HG03575 (cell line): ENCODE measurements around the gene LDHB.
"Not testable (repeated sequence)": the region's sequence is repeated elsewhere in the genome, so short reads cannot be mapped to it uniquely, and the experiment has no call there.

Experiments
- ATAC-seq: cut with Tn5 transposase; IDR thresholded peaks from one replicate; pipeline ENCODE4 v1.9.1; 2021; ENCODE audit not compliant: unreplicated experiment, insufficient number of reproducible peaks, low FRiP score; ENCODE audit errors: extremely low read depth

Gene LDHB

DNA sequence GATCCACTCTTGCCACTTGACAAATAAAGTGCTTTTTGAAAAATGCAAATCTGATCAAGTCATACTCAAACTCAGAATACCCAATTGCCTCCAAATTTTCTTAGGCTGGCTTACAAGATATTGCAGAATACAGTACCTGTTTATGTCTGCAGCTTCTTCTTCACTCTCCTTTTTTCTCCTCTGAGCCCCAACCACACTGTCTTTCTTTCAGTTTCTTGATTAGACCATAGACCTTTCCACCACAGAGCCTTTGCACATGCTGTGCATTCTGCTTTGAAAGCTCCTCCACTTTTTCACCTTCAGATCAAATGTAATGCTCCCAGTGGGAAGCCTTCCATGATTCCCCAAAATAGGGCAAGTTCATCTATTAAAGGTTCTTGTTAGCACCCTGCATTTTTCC lies 39.1 kb downstream of the LDHB start:
- ATAC-seq: no peak

DNA sequence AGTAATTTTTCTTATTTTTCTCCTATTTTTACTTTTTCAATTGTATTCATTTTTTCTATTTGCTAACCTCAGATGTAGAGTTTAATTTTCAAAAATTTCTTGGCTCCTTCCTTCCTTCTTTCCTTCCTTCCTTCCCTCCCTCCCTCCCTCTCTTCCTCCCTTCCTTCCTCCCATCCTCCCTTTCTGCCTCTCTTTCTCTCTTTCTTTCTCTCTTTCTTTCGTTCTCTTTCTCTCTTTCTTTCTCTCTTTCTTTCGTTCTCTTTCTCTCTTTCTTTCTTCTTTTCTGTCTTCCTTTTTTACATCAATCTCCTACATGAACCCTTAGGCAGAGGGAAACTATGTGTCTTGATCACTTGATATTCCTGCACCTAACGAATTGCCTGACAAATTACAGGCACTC lies 40.6 kb downstream of the LDHB start:
- ATAC-seq: no peak

DNA sequence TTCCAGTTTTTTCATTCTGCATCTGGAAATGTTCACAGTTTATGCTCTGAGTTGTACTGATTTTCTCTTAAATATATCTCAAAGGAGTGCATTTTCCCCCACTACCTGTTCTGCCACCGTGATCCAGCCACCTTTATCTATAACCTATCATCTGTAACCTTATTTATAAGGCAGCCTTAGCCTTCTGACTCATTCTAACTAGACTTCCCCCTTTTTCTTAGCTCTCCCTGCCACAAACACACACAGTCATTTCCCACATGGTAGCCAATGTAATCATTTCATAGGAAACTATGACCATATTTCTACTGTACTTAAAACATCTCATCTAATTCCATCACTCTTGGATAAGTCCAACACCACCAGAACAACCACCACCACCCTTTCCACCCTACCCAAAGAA lies 42.2 kb downstream of the LDHB start:
- no peak for ATAC-seq

DNA sequence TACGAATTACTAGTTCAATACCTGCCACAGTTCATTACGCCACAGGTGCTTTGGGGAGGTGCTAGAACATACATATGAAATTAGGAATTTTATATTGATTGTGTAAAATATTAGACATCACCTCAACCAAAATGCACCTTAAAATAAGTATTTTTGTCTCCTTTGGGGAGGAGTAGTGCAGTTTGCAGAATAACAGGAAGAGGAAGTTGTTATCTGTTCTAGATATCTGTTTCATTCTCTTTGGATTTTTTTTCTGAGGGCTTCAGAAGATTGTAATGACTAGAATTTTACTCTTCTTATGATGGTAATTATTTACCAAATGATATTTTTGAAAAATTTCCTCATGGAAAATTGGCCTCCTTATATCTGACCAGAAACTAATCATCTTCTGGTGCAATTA lies 43.1 kb downstream of the LDHB start:
- ATAC-seq: no peak

DNA sequence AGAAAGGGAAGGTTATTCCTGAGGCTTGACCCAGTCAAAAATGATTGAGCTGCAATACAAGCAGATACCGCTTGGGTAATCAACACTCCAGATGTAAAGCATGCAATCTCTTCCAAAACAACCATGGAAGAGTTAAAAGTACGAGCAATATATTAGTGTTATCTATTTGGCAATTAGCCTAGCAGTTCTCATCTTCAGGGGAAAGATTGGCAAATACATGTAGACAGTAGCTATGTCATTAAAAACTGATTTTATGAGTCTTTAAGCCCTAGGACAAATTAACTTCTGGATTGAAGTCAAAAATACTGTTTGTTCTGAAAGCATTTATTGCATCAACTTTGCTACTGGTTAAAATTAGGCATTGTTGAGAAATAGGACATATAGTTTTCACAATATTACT lies 43.7 kb downstream of the LDHB start:
- no peak for ATAC-seq

DNA sequence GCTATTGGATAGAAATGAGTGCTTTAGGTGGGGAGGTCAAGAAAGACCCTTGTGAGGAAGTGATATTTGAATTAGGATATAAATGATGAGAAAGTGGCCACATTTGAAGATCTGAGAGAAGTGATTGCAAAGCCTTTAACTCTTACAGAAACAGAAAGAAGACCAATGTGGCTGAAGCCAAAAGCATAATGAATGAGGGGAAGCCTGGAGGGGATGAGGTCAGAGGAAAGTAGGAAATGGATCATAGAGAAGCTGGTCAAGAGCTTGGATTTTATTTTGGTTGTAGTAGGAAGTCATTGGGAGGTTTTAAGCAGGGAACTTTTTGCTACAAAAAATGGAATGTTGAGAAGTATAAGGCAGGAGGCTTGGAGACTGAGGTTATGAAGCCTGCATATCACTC lies 49.4 kb downstream of the LDHB start:
- no peak for ATAC-seq

DNA sequence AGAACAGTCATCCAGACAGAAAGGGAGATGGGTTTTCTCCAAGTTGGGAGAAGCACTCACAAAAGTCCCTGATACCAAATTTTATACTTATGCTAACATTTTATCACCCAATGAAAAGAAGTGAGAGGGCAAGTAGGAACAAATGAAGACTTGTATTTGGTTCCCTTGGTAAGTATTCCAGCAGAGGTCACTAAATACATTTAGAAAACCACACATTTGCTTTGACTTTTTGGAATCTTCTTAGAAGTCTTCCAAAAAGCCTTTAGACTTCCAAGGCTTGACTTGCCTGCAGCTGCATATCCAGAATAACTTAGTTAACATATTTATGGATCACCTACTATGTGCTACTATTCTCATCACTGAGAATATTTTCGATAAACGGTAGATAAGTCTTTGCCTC lies 49.9 kb downstream of the LDHB start:
- no peak for ATAC-seq

DNA sequence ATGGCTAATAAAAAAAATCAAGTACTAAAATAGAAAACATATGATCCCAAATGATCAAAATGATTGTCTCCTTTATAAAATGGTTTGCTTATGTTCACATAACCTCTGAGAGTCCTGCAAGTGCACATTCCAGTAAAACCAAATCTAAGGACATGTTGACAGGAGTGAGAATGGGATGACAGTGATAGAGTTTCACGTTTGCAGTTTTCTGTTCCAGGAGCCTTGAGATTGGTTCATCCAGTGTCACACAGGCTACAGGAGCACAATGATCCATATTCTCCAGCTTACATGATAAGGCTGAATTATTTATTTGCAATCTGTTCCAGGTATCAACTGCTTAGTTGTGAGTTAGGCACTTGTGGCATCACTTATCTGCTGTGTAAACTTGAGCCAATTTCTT lies 51.5 kb downstream of the LDHB start:
- ATAC-seq: no peak

DNA sequence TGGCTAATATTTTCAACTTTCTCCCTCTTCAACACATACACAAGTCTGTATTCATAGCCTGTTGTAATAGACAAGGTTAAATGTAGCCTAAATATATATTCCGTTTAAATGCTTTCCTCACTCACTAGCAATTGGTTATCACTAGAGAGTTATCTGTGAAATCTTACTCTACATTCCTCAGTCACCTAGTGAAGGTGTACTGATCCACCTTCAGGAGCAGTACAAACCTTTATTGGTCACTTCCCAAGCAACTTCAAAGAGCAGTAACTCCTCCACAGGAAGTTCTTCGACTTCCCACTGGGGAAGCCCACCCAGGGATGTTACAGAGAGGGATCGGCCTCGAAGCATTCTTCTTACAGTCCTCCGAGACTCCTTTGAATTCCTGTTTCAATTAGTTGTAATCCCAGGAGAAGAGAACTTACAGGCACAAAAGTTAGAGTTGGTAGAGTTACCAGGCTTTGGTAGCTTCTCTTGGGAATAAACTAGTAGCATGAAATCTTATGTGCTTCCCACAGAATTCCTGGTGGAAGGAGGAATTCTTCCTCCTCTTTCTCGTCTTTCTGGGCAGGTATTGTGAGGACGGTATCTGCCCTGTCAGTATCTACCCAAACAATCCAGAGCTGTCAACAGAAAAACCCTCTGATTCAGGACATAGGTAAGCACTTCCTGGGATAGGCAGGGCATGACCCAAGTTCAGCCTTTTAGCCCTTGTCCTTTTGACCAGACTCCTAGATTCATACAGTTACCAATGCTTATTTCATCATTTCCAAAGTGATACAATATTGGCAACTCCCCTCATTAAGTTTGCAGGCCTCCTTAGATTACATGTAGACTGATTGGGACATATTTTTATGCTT lies 53.2 kb downstream of the LDHB start, which contains the start of gene GYS2:
GYS2 (minus strand) TSS at position 603 of the 857 bp plus-strand sequence; CDS start at position 348, 255 bp downstream.
- no peak for ATAC-seq

DNA sequence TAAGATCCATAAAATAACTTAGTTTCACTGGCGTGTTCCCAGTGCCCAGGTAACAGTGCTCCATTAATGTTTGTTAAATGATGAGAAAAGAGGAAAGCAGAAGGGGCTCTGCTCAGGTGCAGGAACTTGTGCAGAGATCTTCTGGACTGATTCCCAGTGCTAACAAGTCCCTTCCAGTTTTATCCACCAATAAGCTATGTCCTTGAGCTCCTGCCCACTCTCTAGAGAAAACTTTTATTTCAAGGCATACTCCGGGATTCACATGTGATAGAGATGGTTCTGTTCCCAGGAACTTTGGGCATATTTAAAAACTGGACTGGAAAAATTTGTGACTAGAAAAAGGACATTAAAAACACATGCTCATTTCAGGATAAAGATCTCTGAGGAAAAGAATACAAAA lies 54.9 kb downstream of the LDHB start:
- ATAC-seq: no peak

DNA sequence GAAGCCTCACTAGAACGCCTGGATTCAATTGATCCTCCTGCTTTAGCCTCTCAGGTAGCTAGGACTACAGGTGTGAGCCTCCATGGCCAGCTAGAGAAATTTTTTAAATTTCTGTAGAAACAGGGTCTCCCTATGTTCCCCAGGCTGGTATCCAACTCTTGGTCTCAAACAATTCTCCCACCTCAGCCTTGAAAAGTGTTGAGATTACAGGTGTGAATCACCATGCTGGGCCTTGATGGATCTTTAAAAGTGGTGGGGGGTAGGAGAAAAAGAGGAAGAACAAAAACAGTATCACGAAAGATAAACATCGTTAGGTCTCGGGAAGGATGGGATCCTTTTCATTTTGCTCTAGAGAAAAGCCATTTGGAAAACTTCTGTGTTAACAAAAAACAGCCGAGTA lies 57.4 kb downstream of the LDHB start:
- ATAC-seq: no peak

DNA sequence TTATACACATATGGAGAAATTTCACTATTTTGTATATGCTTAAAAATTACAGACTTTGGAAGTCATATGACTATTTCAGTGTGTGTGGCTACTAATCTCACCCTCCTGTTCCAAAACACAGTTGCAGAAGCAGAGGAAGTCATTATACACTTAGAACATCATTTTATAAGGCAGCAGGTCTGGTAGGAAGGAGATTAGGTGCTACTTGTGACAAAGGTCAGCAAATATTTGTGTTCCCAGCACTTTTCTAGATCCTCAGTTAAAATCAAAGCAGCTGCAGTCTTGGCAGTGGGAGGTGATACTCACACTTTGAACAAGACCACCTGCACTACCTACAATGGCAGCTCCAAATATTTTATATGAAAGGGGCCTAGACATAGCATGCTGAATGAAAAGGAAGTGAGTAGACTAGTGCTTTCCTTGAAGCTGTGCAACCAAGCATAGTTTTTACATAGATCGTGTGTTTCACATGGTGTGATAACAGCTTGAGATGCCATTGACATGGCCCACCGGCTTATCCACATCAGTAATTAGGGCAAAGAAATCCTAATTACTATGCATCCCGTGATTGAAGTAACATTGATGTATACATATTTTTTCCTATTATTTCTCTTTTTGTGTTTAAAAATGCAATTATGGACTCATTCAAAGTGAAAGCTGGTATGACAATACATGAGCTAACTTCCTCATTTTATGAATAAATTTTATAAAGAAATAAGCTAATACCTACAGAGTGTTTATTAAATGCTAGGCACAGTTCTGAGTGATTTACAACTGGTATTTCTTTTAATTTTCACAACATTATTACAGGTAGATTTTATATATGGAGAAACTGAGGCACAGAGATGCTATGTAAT lies 58.3 kb downstream of the LDHB start:
- peak; percentile 52 for ATAC-seq

DNA sequence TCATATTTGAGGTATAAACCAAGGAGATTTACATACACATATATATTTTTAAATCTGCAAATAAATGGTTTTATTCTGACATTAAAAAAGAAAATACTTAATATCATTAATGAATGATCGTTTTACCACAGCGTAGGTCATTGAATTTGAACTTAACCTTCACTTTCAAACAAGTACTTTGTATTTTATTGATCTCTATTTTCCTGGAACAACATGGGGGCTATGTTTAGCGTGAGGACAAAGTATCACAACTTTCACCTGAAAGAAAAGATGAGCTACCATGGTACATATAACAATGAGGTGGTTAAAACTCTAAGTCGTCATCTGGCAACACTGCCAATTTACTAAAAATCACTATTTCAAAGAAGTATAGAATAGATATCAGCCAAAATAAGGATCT lies 59.0 kb downstream of the LDHB start:
- no peak for ATAC-seq

DNA sequence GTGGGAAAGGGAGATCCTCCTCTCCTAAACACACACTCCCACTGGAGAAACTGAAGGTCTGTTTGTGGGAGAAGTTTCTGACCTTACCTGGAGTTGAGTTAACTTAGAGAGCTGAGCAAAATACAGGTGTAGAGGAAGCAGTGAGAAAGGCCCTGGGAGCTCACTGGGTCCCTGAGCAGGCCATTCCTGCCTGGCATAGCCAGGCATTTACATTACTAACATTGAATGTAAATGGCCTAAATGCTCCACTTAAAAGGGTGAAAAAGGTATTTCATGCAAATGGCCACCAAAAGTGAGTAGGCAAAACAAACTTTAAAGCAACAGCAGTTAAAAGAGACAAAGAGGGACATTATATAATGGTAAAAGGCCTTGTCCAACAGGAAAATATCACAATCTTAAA lies 62.3 kb downstream of the LDHB start:
- not testable (repeated sequence) for ATAC-seq

DNA sequence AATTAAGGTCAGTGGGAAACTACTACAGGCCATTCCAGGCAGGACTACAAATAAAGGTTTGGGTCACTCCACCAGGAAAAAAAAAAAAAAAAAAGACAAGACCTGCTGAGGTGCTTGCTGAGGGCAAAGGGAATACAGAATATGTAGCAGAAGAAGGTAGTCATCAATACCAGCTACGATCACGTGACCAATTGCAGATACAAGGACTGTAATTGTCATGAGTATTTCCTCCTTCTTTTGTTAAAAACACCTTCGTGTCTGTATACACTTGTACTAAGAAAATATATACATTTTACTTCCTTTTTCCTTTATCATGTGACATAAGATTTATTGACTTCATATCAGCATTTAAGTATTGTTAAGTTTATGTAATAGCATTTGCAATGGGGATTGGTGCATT lies 72.2 kb downstream of the LDHB start:
- ATAC-seq: no peak
